ENCODE data around the gene ZNF595.
"Not testable (repeated sequence)": the region's sequence is repeated elsewhere in the genome, so short reads cannot be mapped to it uniquely, and the experiment has no call there.

ZNF595 gene
- 0.19 to 2.6 (median 2.5) reads per million in 3 experiments for total RNA-seq

DNA sequence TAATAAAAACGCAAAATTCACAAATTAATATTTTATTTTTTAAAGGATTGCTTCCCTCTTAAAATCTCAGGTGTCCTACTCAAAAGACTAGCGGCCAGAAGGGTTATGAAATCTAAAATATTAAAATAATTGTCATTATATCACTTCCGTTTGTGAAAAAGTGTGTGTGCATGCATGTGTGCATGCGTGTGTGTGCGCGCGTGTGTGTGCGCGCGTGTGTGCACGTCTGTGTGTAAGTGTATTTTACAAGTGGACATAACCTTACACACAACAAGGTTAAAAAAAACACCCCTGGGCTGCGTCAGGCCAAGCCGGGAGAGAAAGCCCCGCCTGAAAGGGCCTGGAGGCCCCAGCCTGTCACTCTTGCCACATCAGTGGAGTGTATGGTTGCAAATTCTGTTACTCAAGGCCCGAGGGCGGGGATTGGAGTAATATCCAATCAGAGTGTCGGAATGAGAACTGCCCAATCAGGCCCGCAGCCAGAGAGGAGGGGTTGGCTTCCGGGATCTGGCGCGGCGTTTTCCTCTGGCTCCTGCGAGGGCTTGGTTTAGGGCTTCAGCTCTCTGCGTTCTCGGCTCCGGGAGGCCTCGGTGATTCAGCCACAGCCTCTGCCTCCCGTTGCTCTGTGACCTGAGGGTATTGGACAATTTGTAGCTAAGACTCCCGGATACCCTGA, at the start of gene ZNF595:
Gene ZNF595 (plus strand): TSS at position 518 of the 676 bp plus-strand sequence. CDS start 168 bp downstream, outside the sequence.
- peak; percentile 26 for DNase-seq

GRCh38 chr4:9937-10870, 42.9 kb upstream of the ZNF595 start:
- DNase-seq, result not testable (repeated sequence)

DNA sequence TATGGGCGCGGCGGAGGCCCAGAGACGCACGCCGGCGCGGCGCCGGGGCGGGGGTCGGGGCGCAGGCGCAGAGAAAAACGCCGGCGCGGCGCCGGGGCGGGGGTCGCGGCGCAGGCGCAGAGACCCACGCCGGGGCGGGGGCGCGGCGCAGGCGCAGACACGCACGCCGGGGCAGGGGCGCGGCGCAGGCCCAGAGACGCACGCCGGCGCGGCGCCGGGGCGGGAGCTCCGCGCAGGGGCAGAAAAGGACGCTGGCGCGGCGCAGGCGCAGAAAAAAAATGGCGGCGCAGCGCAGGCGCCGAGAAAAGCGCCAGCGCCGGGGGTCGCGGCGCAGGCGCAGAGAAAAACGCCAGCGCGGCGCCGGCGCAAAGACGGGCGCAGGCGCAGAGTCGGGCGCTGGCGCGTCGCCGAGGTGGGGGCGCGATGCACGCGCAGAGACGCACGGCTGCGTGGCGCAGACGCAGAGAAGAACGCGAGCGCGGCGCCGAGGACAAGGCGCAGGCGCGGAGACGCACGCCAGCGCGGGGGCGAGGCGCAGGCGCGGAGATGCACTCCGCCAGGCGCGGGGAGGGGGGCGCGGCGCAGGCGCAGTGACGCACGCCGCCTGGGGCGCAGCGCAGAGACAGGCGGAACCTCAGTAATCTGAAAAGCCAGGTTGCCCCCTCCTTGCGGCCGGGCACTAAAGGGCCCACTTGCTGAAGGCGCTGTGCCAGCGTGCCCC, 41.9 kb upstream of the ZNF595 start:
- DNase-seq, result not testable (repeated sequence)

DNA sequence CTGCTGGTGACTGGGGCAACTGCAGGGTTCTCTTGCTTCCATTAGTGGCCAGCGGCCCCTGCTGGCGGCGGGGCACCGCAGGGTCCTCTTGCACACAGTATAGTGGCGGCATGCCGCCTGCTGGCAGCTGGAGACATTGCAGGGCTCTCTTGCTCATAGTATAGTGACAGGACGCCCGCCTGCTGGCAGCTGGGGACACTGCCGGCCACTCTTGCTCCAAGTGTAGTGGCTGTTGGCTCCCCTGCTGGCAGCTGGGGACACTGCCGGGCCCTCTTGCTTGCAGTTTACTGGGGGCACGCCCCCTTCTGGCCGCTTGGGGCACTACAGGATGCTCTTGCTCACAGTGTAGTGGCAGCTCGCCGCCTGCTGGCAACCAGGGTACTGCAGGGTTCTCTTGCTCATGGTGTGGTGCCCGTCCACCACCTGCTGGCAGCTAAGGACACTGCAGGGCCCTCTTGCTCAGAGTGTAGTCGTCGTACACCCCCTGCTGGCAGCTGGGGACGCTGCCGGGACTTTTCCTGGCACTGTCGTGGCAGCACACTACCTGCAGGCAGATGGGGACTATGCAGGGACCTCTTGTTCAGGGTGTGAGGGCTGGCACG, 41.2 kb upstream of the ZNF595 start:
- not testable (repeated sequence) for DNase-seq

- not testable (repeated sequence) for DNase-seq
Measured at GRCh38 chr4:18128-18527, 35.0 kb upstream of the ZNF595 start.

- not testable (repeated sequence) for DNase-seq
Measured at GRCh38 chr4:18589-18988, 34.5 kb upstream of the ZNF595 start.

DNA sequence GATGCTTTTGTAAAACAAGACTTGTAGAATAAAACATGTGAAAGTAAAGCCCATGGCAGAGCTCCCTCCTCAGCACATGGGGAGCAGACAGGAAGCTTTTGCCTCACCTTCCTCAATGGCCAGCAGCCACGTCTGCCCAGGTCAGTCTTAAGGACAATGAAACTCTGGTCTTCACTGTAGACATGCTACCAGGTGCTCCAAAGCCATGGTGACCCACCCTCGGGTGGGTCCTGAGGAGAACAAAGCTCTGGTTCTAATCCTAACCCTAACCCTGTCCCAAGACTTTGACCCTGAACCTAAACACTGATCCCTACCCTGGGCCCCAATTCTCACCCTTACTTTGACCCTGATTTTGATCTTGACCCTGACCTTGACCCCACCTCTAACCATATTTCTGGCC, 30.2 kb upstream of the ZNF595 start:
- not testable (repeated sequence) for DNase-seq

- DNase-seq, result not testable (repeated sequence)
Measured at GRCh38 chr4:24359-24758, 28.8 kb upstream of the ZNF595 start.

DNA sequence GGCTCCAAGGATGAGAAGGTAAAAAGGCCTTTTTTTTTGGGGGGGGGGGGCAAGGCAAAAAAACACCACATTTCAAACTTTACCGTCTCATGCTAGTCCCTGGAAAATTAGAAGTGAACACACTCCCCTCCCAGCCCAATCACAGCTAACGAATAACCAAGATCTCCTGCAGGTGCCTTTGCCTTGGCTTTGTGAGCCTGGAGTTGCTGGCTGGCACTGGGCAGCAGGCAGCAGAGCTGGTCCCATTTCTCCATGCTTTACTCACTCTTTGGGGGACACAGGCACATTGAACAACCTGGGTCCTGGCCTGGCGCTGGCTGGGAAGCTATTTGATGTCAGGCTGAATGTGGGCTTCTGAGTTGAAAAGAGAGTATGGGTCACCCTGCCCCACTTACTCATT, 25.6 kb upstream of the ZNF595 start:
- not testable (repeated sequence) for DNase-seq

- not testable (repeated sequence) for DNase-seq
Measured at GRCh38 chr4:28767-29542, 24.2 kb upstream of the ZNF595 start.

DNA sequence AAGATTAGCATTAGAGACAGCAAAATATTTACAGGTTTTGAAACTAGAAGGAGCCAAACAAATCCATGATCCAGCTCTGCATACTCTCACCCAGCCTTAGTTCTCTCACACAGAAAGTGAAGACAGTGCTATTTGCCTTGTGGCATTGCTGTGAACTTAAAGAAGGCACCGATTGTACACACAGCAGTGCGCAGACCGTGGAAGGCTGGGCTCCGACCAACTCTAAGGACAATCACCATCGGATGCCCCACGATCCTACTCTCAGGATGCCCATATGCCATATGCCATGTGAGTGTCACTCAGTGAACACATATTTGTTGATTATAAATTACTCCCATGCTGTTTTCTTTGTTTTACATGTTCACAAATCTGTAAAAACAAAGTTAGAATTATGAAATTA, 19.8 kb upstream of the ZNF595 start:
- not testable (repeated sequence) for DNase-seq

DNA sequence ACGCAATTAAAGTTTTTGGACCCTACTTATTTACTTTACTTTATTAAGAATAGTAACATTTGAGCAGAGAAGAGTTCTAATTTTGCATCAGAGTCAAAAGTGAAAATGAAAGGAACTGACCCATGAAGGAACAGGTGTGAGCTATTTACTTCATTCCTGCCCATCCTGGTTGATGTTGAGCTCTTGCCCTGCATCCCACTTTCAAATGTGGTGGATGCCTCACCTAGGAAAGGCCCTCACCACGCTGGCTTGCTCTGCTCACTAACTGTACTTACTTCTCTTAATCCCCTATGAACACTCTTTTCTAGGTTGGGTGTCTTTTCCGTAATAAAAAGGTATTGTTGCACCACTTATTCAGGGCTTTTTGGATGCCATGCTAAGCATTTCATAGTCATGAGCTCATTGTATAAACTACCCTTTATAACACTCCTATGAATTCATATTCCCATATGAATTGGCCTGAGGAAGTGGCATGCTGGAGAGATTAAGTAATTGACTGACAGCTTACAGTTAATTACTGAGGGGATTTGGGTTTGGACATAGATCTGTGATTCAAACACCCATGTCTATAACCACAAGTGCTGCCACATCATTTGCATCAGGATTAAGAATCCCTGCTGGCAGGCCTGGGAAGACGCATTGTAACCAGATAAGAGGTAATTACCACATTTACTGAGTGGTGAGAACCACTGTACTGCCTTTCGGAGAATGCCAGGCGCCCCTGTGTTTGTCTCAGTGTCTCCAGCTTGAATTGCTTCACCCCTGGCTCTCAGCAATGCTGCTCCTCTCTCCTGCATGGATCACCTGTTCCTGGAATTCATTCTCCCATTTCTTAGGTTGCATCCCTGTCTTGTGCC, 16.3 kb upstream of the ZNF595 start:
- DNase-seq, result not testable (repeated sequence)

DNA sequence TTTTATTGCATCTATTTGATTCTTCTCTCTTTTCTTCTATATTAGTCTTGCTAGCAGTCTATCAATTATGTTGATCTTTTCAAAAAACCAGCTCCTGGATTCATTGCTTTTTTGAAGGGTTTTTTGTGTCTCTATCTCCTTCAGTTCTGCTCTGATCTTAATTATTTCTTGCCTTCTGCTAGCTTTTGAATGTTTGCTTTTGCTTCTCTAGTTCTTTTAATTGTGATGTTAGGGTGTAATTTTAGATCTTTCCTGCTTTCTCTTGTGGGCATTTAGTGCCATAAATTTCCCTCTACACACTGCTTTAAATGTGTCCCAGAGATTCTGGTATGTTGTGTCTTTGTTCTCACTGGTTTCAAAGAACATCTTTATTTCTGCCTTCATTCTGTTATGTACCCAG, 14.9 kb upstream of the ZNF595 start:
- not testable (repeated sequence) for DNase-seq

- DNase-seq, result not testable (repeated sequence)
Measured at GRCh38 chr4:43375-43774, 9.7 kb upstream of the ZNF595 start.

- DNase-seq, result not testable (repeated sequence)
Measured at GRCh38 chr4:51253-51652, 1.9 kb upstream of the ZNF595 start.

DNA sequence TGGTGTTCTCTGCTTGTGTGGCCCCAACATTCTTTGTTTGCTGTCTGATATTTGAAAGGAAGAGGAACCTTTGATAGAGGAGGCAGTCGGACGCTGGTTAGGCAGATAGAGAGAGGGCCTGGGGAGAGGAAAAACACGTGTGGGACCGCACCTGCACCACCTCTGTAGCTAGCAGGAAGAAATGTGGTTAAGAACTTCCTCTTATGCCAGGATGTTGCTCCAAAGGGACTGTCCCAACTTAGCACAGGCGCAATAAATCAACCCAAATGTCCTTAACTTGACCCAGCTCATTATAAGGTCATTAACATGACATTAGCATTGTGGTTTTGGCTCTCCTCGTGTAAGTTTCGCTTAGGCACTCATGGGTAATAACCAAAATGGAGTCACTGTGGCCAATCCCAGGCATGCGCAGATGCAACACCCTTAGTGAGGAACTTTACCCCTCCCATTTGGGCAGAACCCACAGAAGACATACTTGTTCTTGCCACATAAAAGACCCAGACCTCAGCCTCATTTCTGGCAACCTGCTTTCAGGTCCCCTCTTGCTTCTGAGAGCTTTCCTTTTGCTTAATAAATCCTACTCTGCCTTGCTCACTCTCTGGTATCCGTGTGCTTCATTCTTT, 1.4 kb upstream of the ZNF595 start:
- peak; percentile 49 for DNase-seq

- not testable (repeated sequence) for DNase-seq
Measured at GRCh38 chr4:53521-53920, 400 bp downstream of the ZNF595 start.

GRCh38 chr4:64733-65132, 11.6 kb downstream of the ZNF595 start:
- DNase-seq, result not testable (repeated sequence)

DNA sequence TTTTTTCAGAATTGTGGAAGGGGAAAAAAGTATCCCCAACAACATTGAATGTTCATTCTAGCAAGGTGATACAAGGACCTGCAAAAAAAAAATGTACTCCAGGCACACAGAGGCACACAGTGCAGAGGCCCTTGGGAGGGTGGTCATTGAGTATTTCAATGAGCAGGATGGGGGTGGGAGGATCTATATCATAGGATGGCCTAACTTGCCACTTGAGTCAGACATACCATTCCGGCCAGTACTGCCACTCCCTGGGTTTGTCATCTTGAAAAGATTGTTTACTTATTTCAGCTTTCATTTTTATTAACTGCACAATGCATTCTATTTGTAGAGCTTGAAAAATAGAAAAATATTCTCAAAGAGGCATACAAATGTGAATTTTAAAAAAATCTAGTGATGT, 18.7 kb downstream of the ZNF595 start:
- no peak for DNase-seq

GRCh38 chr4:85951-86350, 32.8 kb downstream of the ZNF595 start:
- DNase-seq, result no peak

Data from central memory CD4-positive, alpha-beta T cell (primary cell).